Loucy (cell line): ENCODE data around the gene UBL4B.

ENCODE experiments used
- EZH2phosphoT487 ChIP-seq: fragments of 200-600 bp; IDR thresholded peaks from 2 replicates; pipeline ENCODE4 v1.6.1; 2018; ENCODE audit warnings: antibody characterized with exemption, mild to moderate bottlenecking, moderate library complexity, borderline replicate concordance
- TF ChIP-seq, protein P1 (sequence below): fragments of 200-600 bp; sonication (generic); conservative IDR thresholded peaks from 2 replicates; pipeline ENCODE4 v1.5.1; 2014; ENCODE audit warnings: mild to moderate bottlenecking, antibody characterized with exemption, low read length

DNA sequence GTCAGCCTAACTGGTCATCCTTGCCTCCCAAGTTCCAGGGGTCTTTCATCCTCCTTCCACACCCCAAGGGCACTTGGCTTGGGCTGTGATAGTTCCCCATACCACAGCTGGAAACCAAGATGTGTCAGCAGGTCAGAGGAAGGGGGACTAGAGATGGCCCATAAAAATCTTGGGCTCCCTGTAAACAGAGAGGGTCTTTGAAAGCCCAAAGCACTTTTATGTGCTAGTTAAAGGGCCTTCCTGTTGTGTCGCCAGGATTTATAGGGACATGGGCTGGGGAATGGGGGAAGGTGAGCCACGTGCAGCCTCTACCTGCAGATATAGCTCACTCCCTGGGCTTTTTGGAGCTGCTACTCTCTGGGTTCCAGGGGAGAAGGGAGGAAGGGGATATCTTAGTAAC lies 11.9 kb upstream of the UBL4B start:
- TF ChIP-seq, protein P1, sequence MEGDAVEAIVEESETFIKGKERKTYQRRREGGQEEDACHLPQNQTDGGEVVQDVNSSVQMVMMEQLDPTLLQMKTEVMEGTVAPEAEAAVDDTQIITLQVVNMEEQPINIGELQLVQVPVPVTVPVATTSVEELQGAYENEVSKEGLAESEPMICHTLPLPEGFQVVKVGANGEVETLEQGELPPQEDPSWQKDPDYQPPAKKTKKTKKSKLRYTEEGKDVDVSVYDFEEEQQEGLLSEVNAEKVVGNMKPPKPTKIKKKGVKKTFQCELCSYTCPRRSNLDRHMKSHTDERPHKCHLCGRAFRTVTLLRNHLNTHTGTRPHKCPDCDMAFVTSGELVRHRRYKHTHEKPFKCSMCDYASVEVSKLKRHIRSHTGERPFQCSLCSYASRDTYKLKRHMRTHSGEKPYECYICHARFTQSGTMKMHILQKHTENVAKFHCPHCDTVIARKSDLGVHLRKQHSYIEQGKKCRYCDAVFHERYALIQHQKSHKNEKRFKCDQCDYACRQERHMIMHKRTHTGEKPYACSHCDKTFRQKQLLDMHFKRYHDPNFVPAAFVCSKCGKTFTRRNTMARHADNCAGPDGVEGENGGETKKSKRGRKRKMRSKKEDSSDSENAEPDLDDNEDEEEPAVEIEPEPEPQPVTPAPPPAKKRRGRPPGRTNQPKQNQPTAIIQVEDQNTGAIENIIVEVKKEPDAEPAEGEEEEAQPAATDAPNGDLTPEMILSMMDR: no peak
- TF ChIP-seq EZH2phosphoT487: no peak
